ENCODE results near the gene RPL18A.

The RPL18A gene

DNA sequence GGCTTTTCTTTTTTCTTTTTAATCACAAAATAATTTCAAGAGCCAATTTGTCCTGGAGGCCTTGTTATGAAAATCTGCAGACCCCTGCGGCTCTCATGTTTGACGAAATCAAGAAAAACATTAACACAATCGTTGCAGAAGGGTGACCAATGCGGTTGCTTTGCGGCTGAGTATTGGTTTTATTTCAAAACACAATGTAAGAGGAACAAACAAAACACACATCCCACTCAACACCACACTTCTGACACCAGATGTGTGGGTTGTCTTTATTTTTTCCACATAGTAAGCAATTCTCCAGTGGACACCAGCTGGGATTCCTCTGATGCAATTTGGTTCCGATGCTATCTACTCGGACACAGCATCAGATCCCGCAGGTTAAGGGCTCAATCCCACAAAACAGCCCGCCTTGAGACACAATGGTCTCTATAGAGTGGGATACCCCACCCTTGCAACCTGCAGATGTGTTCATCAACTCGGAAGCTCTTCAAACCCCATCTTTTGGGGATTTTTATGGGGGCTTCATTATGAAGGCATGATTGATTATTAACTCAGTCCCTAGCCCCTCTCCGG, 51.2 kb downstream of the RPL18A start:
- DNase-seq: no peak
